HG03280 (cell line): ENCODE results near the gene POU2AF2.
"Not testable (repeated sequence)": the region's sequence is repeated elsewhere in the genome, so short reads cannot be mapped to it uniquely, and the experiment has no call there.

Experiments
- ATAC-seq: cut with Tn5 transposase; IDR thresholded peaks from one replicate; pipeline ENCODE4 v1.9.1; 2021; ENCODE audit warnings: mild to moderate bottlenecking, moderate library complexity; ENCODE audit not compliant: unreplicated experiment

Gene POU2AF2

GRCh38 chr11:111301004-111301841 lies 55.7 kb downstream of the POU2AF2 start:
- ATAC-seq: no peak

GRCh38 chr11:111301842-111302118 lies 56.3 kb downstream of the POU2AF2 start:
- ATAC-seq: no peak

- no peak for ATAC-seq
Observed at GRCh38 chr11:111302298-111302697, 56.8 kb downstream of the POU2AF2 start.

- no peak for ATAC-seq
Observed at GRCh38 chr11:111303461-111303860, 57.9 kb downstream of the POU2AF2 start.

GRCh38 chr11:111305162-111305802 lies 59.8 kb downstream of the POU2AF2 start:
- no peak for ATAC-seq

GRCh38 chr11:111305876-111306275 lies 60.4 kb downstream of the POU2AF2 start:
- ATAC-seq: no peak

- no peak for ATAC-seq
Observed at GRCh38 chr11:111306321-111306720, 60.8 kb downstream of the POU2AF2 start.

GRCh38 chr11:111307472-111308108 lies 62.1 kb downstream of the POU2AF2 start:
- ATAC-seq: no peak

- no peak for ATAC-seq
Observed at GRCh38 chr11:111308140-111308539, 62.6 kb downstream of the POU2AF2 start.

GRCh38 chr11:111309215-111309915 lies 63.8 kb downstream of the POU2AF2 start:
- no peak for ATAC-seq

- no peak for ATAC-seq
Observed at GRCh38 chr11:111310088-111310487, 64.6 kb downstream of the POU2AF2 start.

GRCh38 chr11:111310723-111311122 lies 65.2 kb downstream of the POU2AF2 start:
- ATAC-seq: no peak

GRCh38 chr11:111312076-111312475 lies 66.6 kb downstream of the POU2AF2 start:
- ATAC-seq: no peak

- no peak for ATAC-seq
Observed at GRCh38 chr11:111319296-111319695, 73.8 kb downstream of the POU2AF2 start.

GRCh38 chr11:111320199-111320598 lies 74.7 kb downstream of the POU2AF2 start:
- ATAC-seq: not testable (repeated sequence)

- no peak for ATAC-seq
Observed at GRCh38 chr11:111320728-111321568, 75.4 kb downstream of the POU2AF2 start.

- ATAC-seq: no peak
Observed at GRCh38 chr11:111322534-111322933, 77.0 kb downstream of the POU2AF2 start.

GRCh38 chr11:111324277-111324720 lies 78.8 kb downstream of the POU2AF2 start:
- no peak for ATAC-seq

GRCh38 chr11:111325259-111325658 lies 79.7 kb downstream of the POU2AF2 start:
- ATAC-seq: no peak

- ATAC-seq: no peak
Observed at GRCh38 chr11:111326824-111327223, 81.3 kb downstream of the POU2AF2 start.
